GM12878 (cell line): ENCODE data around the gene GAL.

Experiments used
- ASH2L ChIP-seq: fragments of 300-600, 200-600 bp; sonication (generic); IDR thresholded peaks from 2 replicates; pipeline ENCODE4 v1.6.1; 2017; ENCODE audit warnings: low read depth, mild to moderate bottlenecking, borderline replicate concordance
- CTCF ChIP-seq, 3 experiments: IDR thresholded peaks in 2 of 3; conservative IDR thresholded peaks in 1 of 3; 2 replicates each; pipeline ENCODE4 v1.5.1; 2011; ENCODE audit warnings: low read depth in 3 of 3, low read length in 3 of 3, mild to moderate bottlenecking in 3 of 3, control low read depth in 2 of 3, moderate library complexity in 2 of 3, inconsistent platforms in 1 of 3, mixed read lengths in 1 of 3; ENCODE audit not compliant: control insufficient read depth in 2 of 3, insufficient read depth in 1 of 3; ENCODE audit errors: extremely low read depth in 1 of 3
- EP300 ChIP-seq, 2 experiments: fragments of 150-350 bp in 1 of 2; IDR thresholded peaks; 2 replicates each; pipeline ENCODE4 v1.6.1; 2011 to 2012; ENCODE audit warnings: low read depth in 2 of 2, low read length in 2 of 2, borderline replicate concordance in 1 of 2, improper control_type of control experiment in 1 of 2, inconsistent platforms in 1 of 2; ENCODE audit not compliant: control insufficient read depth in 1 of 2
- EZH2 ChIP-seq: IDR thresholded peaks from 2 replicates; pipeline ENCODE4 v1.6.1; 2012; ENCODE audit warnings: low read depth, mild to moderate bottlenecking, control low read depth, inconsistent platforms, low read length, borderline replicate concordance; ENCODE audit not compliant: control insufficient read depth
- PRDM15 ChIP-seq: fragments of 450-650 bp; formaldehyde crosslinking; IDR thresholded peaks from 2 replicates; pipeline ENCODE4 v1.4.0; 2020; ENCODE audit warnings: mild to moderate bottlenecking, moderate library complexity
- REST ChIP-seq: IDR thresholded peaks from 2 replicates; pipeline ENCODE4 v1.6.1; 2012; ENCODE audit warnings: mild to moderate bottlenecking, low read depth, low read length
- SMC3 ChIP-seq: IDR thresholded peaks from 2 replicates; pipeline ENCODE4 v1.6.1; 2011; ENCODE audit warnings: low read length, improper control_type of control experiment, borderline replicate concordance
- SP1 ChIP-seq: IDR thresholded peaks from one replicate; pipeline ENCODE4 v1.6.1; 2011; ENCODE audit warnings: low read depth, low read length
- SUPT20H ChIP-seq: IDR thresholded peaks from 2 replicates; pipeline ENCODE4 v1.6.1; 2011; ENCODE audit warnings: low read depth, mild to moderate bottlenecking, low read length, moderate library complexity, borderline replicate concordance; ENCODE audit not compliant: control insufficient read depth
- USF1 ChIP-seq: IDR thresholded peaks from 2 replicates; pipeline ENCODE4 v1.6.1; 2011; ENCODE audit warnings: borderline replicate concordance, low read depth, mild to moderate bottlenecking, moderate library complexity, mixed read lengths, low read length; ENCODE audit not compliant: insufficient read depth; ENCODE audit errors: extremely low read length

- TF ChIP-seq CTCF (IDR thresholded peaks at IDR 0.05 in 2 of 3, conservative IDR thresholded peaks at IDR 0.05 in 1 of 3; ENCODE audit: control insufficient read depth in 2 of 3, extremely low read depth in 1 of 3, insufficient read depth in 1 of 3, low read depth in 3 of 3, low read length in 3 of 3) (no peak), EZH2 (no peak), REST (no peak), SUPT20H (no peak), SMC3 (no peak), ASH2L (no peak), USF1 (no peak), EP300 (IDR thresholded peaks at IDR 0.05; ENCODE audit: borderline replicate concordance in 1 of 2, control insufficient read depth in 1 of 2, low read depth in 2 of 2, low read length in 2 of 2) (no peak), PRDM15 (CRISPR knock-in tag) (no peak), SP1 (no peak)
Measured at GRCh38 chr11:68654978-68655377, 29.4 kb upstream of the GAL start.
